H1 (cell line): ENCODE results near the gene C3orf49. TPM values are rescaled to one million over a fixed set of nuclear protein-coding genes. Genes with fewer than 3 reads are reported as not detected.

Source experiments
- CTCF ChIA-PET: fragments of 300-600 bp; sonication (Branson Sonifier 250); formaldehyde crosslinking; loops from one replicate; lab custom pipeline; 2021; ENCODE audit not compliant: partially characterized antibody; lab: Charles Lee
- POLR2A ChIA-PET: fragments of 300-600 bp; sonication (Branson Sonifier 250); formaldehyde crosslinking; loops from one replicate; lab custom pipeline; 2021; ENCODE audit warnings: inconsistent platforms; ENCODE audit not compliant: partially characterized antibody; lab: Charles Lee
- DNase-seq, 2 experiments: peaks; one replicate each; pipeline versions ENCODE4 v3.0.0 to v3.0.0-alpha.2; 2010 to 2022; ENCODE audit warnings: low spot score in 2 of 2, low read depth in 1 of 2, mixed read lengths in 1 of 2
- FAIRE-seq: peaks from 2 replicates; lab custom pipeline; 2011; peaks lifted over from hg19 to GRCh38; lab: Jason Lieb, UNC
- H2AFZ ChIP-seq: 2 replicates; pipeline ENCODE4 v1.8.1; 2012; ENCODE audit warnings: low read length, inconsistent platforms
- H2AK5ac ChIP-seq: 2 replicates; pipeline ENCODE4 v1.6.1; 2013; ENCODE audit warnings: low read depth, low read length
- H2BK120ac ChIP-seq: replicated peaks from 2 replicates; pipeline ENCODE3; 2013; ENCODE audit warnings: low read depth, low read length, inconsistent platforms
- H2BK12ac ChIP-seq: 2 replicates; pipeline ENCODE4 v1.6.1; 2013; ENCODE audit warnings: low read depth, low read length
- H2BK15ac ChIP-seq: 2 replicates; pipeline ENCODE4 v1.6.1; 2013; ENCODE audit warnings: low read length
- H2BK20ac ChIP-seq: 2 replicates; pipeline ENCODE4 v1.6.1; 2013; ENCODE audit warnings: low read length
- H2BK5ac ChIP-seq: 2 replicates; pipeline ENCODE4 v1.6.1; 2013; ENCODE audit warnings: low read depth, low read length
- H3K14ac ChIP-seq: 2 replicates; pipeline ENCODE4 v1.6.1; 2013; ENCODE audit warnings: inconsistent platforms; ENCODE audit not compliant: insufficient read length
- H3K18ac ChIP-seq: 2 replicates; pipeline ENCODE4 v1.6.1; 2013; ENCODE audit warnings: low read length; ENCODE audit errors: extremely low read depth
- H3K23ac ChIP-seq: 2 replicates; pipeline ENCODE4 v1.6.1; 2013; ENCODE audit warnings: inconsistent platforms; ENCODE audit not compliant: insufficient read length
- H3K23me2 ChIP-seq: 2 replicates; pipeline ENCODE4 v1.6.1; 2013; ENCODE audit warnings: low read depth, low read length
- H3K27ac ChIP-seq: 2 replicates; pipeline ENCODE4 v1.6.1; 2011; ENCODE audit warnings: low read depth, low read length, inconsistent platforms
- H3K27me3 ChIP-seq, 4 experiments: replicated peaks in 1 of 4; 1 replicate in 1 of 4; 2 replicates in 3 of 4; pipeline versions ENCODE4 v1.6.1 to v1.8.1; 2011 to 2013; ENCODE audit warnings: low read length in 3 of 4, mild to moderate bottlenecking in 3 of 4, inconsistent platforms in 2 of 4, mixed read lengths in 2 of 4, moderate library complexity in 1 of 4; ENCODE audit not compliant: control insufficient read depth in 3 of 4, insufficient read depth in 3 of 4; ENCODE audit errors: extremely low read depth in 1 of 4
- H3K36me3 ChIP-seq, 4 experiments: 2 replicates each; pipeline versions ENCODE4 v1.6.1 to v1.8.1; 2011 to 2013; ENCODE audit warnings: mild to moderate bottlenecking in 4 of 4, low read length in 3 of 4, moderate library complexity in 2 of 4, control low read depth in 1 of 4, inconsistent platforms in 1 of 4; ENCODE audit not compliant: insufficient read depth in 4 of 4, control insufficient read depth in 2 of 4
- H3K4ac ChIP-seq: replicated peaks from 2 replicates; pipeline ENCODE3; 2013; ENCODE audit warnings: low read length, low read depth, mixed read lengths, inconsistent platforms; ENCODE audit not compliant: insufficient read length
- H3K4me1 ChIP-seq, 4 experiments: replicated peaks in 1 of 4; 1 replicate in 1 of 4; 2 replicates in 3 of 4; pipeline versions ENCODE4 v1.6.1 to v1.8.1; 2011 to 2013; ENCODE audit warnings: low read length in 3 of 4, inconsistent platforms in 2 of 4, mixed read lengths in 1 of 4; ENCODE audit not compliant: insufficient read depth in 4 of 4, control insufficient read depth in 3 of 4
- H3K4me2 ChIP-seq, 2 experiments: 2 replicates each; pipeline versions ENCODE4 v1.6.1 to v1.8.1; 2011 to 2013; ENCODE audit warnings: low read depth in 2 of 2, low read length in 2 of 2, control low read depth in 1 of 2, inconsistent platforms in 1 of 2, mild to moderate bottlenecking in 1 of 2; ENCODE audit not compliant: insufficient read depth in 1 of 2
- H3K4me3 ChIP-seq, 4 experiments: fragments of 200-600, 300-600 bp in 1 of 4; sonication (generic), shearing (Covaris generic), sonication (Bioruptor Twin) in 1 of 4; 2 replicates each; pipeline versions ENCODE4 v1.5.1 to v1.8.1; 2011 to 2016; ENCODE audit warnings: low read length in 4 of 4, low read depth in 3 of 4, control low read depth in 2 of 4, inconsistent platforms in 2 of 4, mild to moderate bottlenecking in 2 of 4, mixed read lengths in 1 of 4, moderate library complexity in 1 of 4; ENCODE audit not compliant: insufficient read depth in 2 of 4; ENCODE audit errors: extremely low read depth in 1 of 4
- H3K56ac ChIP-seq: replicated peaks from 2 replicates; pipeline ENCODE3; 2013; ENCODE audit warnings: low read depth, mild to moderate bottlenecking, mixed read lengths, low read length, inconsistent platforms; ENCODE audit not compliant: insufficient read length
- H3K79me1 ChIP-seq: 2 replicates; pipeline ENCODE4 v1.6.1; 2013; ENCODE audit warnings: low read depth, low read length, control low read depth
- H3K79me2 ChIP-seq, 2 experiments: 2 replicates each; pipeline versions ENCODE4 v1.6.1 to v1.8.1; 2012 to 2013; ENCODE audit warnings: low read length in 2 of 2, mild to moderate bottlenecking in 2 of 2, inconsistent platforms in 1 of 2; ENCODE audit not compliant: insufficient read depth in 2 of 2, control insufficient read depth in 1 of 2
- H3K9ac ChIP-seq, 4 experiments: replicated peaks in 1 of 4; 1 replicate in 1 of 4; 2 replicates in 3 of 4; pipeline versions ENCODE4 v1.6.1 to v1.8.1; 2011 to 2013; ENCODE audit warnings: low read depth in 3 of 4, low read length in 3 of 4, control low read depth in 2 of 4, mild to moderate bottlenecking in 2 of 4, moderate library complexity in 2 of 4, inconsistent platforms in 1 of 4; ENCODE audit errors: extremely low read depth in 1 of 4
- H3K9me3 ChIP-seq, 2 experiments: 2 replicates each; pipeline versions ENCODE4 v1.6.1 to v1.8.1; 2012 to 2013; ENCODE audit warnings: mild to moderate bottlenecking in 2 of 2, moderate library complexity in 2 of 2, control low read depth in 1 of 2, inconsistent platforms in 1 of 2, low read depth in 1 of 2, low read length in 1 of 2, mixed read lengths in 1 of 2; ENCODE audit not compliant: insufficient read depth in 2 of 2
- H4K20me1 ChIP-seq, 2 experiments: replicated peaks in 1 of 2; 2 replicates each; pipeline versions ENCODE3 to v1.8.1; 2011 to 2013; ENCODE audit warnings: inconsistent platforms in 2 of 2, low read length in 2 of 2, mild to moderate bottlenecking in 1 of 2; ENCODE audit not compliant: insufficient read depth in 2 of 2, control insufficient read depth in 1 of 2
- H4K5ac ChIP-seq: 2 replicates; pipeline ENCODE4 v1.6.1; 2013; ENCODE audit warnings: low read length, low read depth, mixed read lengths, inconsistent platforms; ENCODE audit not compliant: insufficient read length
- H4K8ac ChIP-seq: 2 replicates; pipeline ENCODE4 v1.8.0; 2013; ENCODE audit warnings: mild to moderate bottlenecking, moderate library complexity, low read length, inconsistent platforms; ENCODE audit not compliant: insufficient read depth; ENCODE audit errors: extremely low read depth
- H4K91ac ChIP-seq: replicated peaks from 2 replicates; pipeline ENCODE3; 2013; ENCODE audit warnings: low read length, mixed read lengths, inconsistent platforms; ENCODE audit not compliant: insufficient read length
- CEBPB ChIP-seq: IDR thresholded peaks from 2 replicates; pipeline ENCODE4 v1.6.1; 2012; ENCODE audit warnings: low read depth, low read length
- NANOG ChIP-seq: IDR thresholded peaks from 2 replicates; pipeline ENCODE4 v1.6.1; 2011; ENCODE audit warnings: low read length, low read depth, mild to moderate bottlenecking, inconsistent platforms; ENCODE audit not compliant: insufficient read depth, poor library complexity, severe bottlenecking
- whole genome bisulfite sequencing, 2 experiments: shearing (Covaris generic) in 1 of 2; methylation state at CpG; one replicate each; pipeline versions ENCODE4 v1.1.6 to v1.1.7; 2013 to 2015; ENCODE audit warnings: low lambda C conversion rate in 2 of 2, mixed read lengths in 2 of 2, inconsistent platforms in 1 of 2, low coverage in 1 of 2, missing lambda C conversion rate in 1 of 2; ENCODE audit not compliant: insufficient replicate concordance in 2 of 2, insufficient coverage in 1 of 2, insufficient read length in 1 of 2; ENCODE audit errors: extremely low coverage in 1 of 2, missing lambda C conversion rate in 1 of 2; 5-methylcytosine and 5-hydroxymethylcytosine counted together
- polyA plus RNA-seq, 7 experiments: library from polyadenylated mRNA; depleted of rRNA in 3 of 7; stranded (reverse) in 5 of 7; unstranded in 2 of 7; fragments of >200 nt in 5 of 7; fragments of 200-250 nt in 2 of 7; gene quantifications; 1 replicate in 5 of 7; 2 replicates in 1 of 7; 4 replicates in 1 of 7; pipeline versions ENCODE4 v1.2.1 to v1.2.3, GENCODE V29; 2011 to 2013; ENCODE audit warnings: missing spikeins in 2 of 7, mixed read lengths in 2 of 7
- total RNA-seq: library from RNA; stranded (reverse); fragmentation: NEBNext Ultra II Directional; extraction: Animal tissue kit (Norgen Biotek cat#: 25700); gene quantifications from 2 replicates; pipeline ENCODE4 v1.2.1, GENCODE V29; 2021
- TF ChIP-seq, protein P1 (sequence below): IDR thresholded peaks from 2 replicates; pipeline ENCODE4 v1.6.1; 2011; ENCODE audit warnings: low read length, improper control_type of control experiment

The C3orf49 gene
- total and polyA plus RNA-seq, 2 of the 8 experiments (the other 6 are each of a cell fraction or from before 2014, with no cell fraction given), result not detected

GRCh38 chr3:63814237-63814636, 4.9 kb upstream of the C3orf49 start:
- H3K4me2 ChIP-seq, result no peak overlapping the region
- DNase-seq, result no peak
- CTCF ChIA-PET, result interaction anchor here (1.2 to 5.0 kb wide), 3 partner anchors 179 to 464 kb away, joined by 3 to 30 read pairs (median 11); no protein-coding TSS in a partner anchor
- H2BK5ac ChIP-seq, result no peak overlapping the region
- H4K20me1 ChIP-seq, result no peaks in the 10 kb centered on the region
- H2BK15ac ChIP-seq, result no peak overlapping the region
- H2AFZ ChIP-seq, result no peak overlapping the region
- no peak overlapping the region for H2BK20ac ChIP-seq
- 82% methylated on average over 3 of the region's 3 CpGs; no CpG with 5 or more reads in 1 of the 2 experiments for WGBS, 2 experiments
- H3K27me3 ChIP-seq, result no peaks in the 10 kb centered on the region
- peak; percentile 32 for FAIRE-seq
- no peaks in the 10 kb centered on the region for H3K23me2 ChIP-seq
- no peak overlapping the region for H4K91ac ChIP-seq
- POLR2A ChIA-PET, result no interaction called here
- no peaks in the 10 kb centered on the region for H3K79me1 ChIP-seq
- H3K79me2 ChIP-seq, result no peaks in the 10 kb centered on the region
- no peak overlapping the region for H3K4ac ChIP-seq
- no peak overlapping the region for H3K18ac ChIP-seq
- H2AK5ac ChIP-seq, result no peak overlapping the region
- H4K5ac ChIP-seq, result no peak overlapping the region
- no peak overlapping the region for H3K56ac ChIP-seq
- H2BK12ac ChIP-seq, result no peak overlapping the region
- no peak overlapping the region for H3K23ac ChIP-seq
- H2BK120ac ChIP-seq, result no peak overlapping the region
- peaks cover 0 to 10% (median 3%) of the 10 kb centered on the region in 4 experiments; a peak in 2 of 7 replicates for H3K4me1 ChIP-seq
- peak; percentile 7 for TF ChIP-seq NANOG
- peak; percentile 98 for TF ChIP-seq CEBPB
- TF ChIP-seq, protein P1, sequence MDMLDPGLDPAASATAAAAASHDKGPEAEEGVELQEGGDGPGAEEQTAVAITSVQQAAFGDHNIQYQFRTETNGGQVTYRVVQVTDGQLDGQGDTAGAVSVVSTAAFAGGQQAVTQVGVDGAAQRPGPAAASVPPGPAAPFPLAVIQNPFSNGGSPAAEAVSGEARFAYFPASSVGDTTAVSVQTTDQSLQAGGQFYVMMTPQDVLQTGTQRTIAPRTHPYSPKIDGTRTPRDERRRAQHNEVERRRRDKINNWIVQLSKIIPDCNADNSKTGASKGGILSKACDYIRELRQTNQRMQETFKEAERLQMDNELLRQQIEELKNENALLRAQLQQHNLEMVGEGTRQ, result no peak
- no peaks in the 10 kb centered on the region for H3K36me3 ChIP-seq
- H3K4me3 ChIP-seq, result no peak overlapping the region
- no peaks in the 10 kb centered on the region for H3K9me3 ChIP-seq
- no peak overlapping the region for H4K8ac ChIP-seq
- H3K27ac ChIP-seq, result no peak overlapping the region
- H3K9ac ChIP-seq, result no peak overlapping the region
- no peak overlapping the region for H3K14ac ChIP-seq
